Suprapubic skin (tissue), 4 donors: Measurements from ENCODE around the gene DDX49. TPM values are rescaled to one million over a fixed set of nuclear protein-coding genes. Genes with fewer than 3 reads are reported as not detected.
A peak's percentile ranks its signal among the peaks of the same experiment; 100 is the strongest.

Experiments used
- DNase-seq, 2 donors: peaks; one replicate each; pipeline ENCODE4 v3.0.0-alpha.2; 2019; ENCODE audit warnings: low spot score in 2 of 2
- H3K27ac ChIP-seq: fragments of 200-600 bp; sonication (generic); one replicate; pipeline ENCODE4 v1.5.1; 2019
- H3K27me3 ChIP-seq: fragments of 200-600 bp; sonication (generic); one replicate; pipeline ENCODE4 v1.5.1; 2019
- H3K36me3 ChIP-seq: fragments of 200-600 bp; sonication (generic); one replicate; pipeline ENCODE4 v1.5.1; 2019
- H3K4me1 ChIP-seq: fragments of 200-600 bp; sonication (generic); one replicate; pipeline ENCODE4 v1.5.1; 2019
- H3K4me3 ChIP-seq: fragments of 200-600 bp; sonication (generic); one replicate; pipeline ENCODE4 v1.5.1; 2019; ENCODE audit warnings: mild to moderate bottlenecking
- H3K9me3 ChIP-seq: fragments of 200-600 bp; sonication (generic); one replicate; pipeline ENCODE4 v1.5.1; 2019
- EP300 ChIP-seq: sonication (generic); formaldehyde crosslinking; IDR thresholded peaks from one replicate; pipeline ENCODE4 v1.6.1; 2017; ENCODE audit warnings: antibody characterized with exemption
- POLR2A ChIP-seq, 2 donors: fragments of 450-650 bp; IDR thresholded peaks; one replicate each; pipeline ENCODE4 v1.6.1; 2017; ENCODE audit warnings: antibody characterized with exemption in 2 of 2, mild to moderate bottlenecking in 2 of 2, moderate library complexity in 2 of 2
- POLR2AphosphoS5 ChIP-seq, 3 donors: sonication (generic); formaldehyde crosslinking; IDR thresholded peaks; one replicate each; pipeline ENCODE4 v1.6.1; 2017; ENCODE audit warnings: antibody characterized with exemption in 3 of 3
- WGBS: methylation state at CpG from one replicate; pipeline ENCODE4 v1.1.5; 2018; 5-methylcytosine and 5-hydroxymethylcytosine counted together
- total RNA-seq, 4 donors: library from RNA; depleted of rRNA; stranded (reverse); fragments of >200 nt; gene quantifications; one replicate each; pipeline ENCODE4 v1.1.0, GENCODE V29; 2016
- TF ChIP-seq, protein P1 (sequence below), 2 donors: fragments of 200-600 bp in 1 of 2; fragments of 450-650 bp in 1 of 2; sonication (generic) in 1 of 2; IDR thresholded peaks; one replicate each; pipeline ENCODE4 v1.5.1; 2016 to 2019; ENCODE audit warnings: antibody characterized with exemption in 2 of 2, mild to moderate bottlenecking in 1 of 2, moderate library complexity in 1 of 2

DDX49 gene
- total RNA-seq, 4 donors from 2014 or later, result 43.4 to 75.6 (median 58.4) TPM

DNA sequence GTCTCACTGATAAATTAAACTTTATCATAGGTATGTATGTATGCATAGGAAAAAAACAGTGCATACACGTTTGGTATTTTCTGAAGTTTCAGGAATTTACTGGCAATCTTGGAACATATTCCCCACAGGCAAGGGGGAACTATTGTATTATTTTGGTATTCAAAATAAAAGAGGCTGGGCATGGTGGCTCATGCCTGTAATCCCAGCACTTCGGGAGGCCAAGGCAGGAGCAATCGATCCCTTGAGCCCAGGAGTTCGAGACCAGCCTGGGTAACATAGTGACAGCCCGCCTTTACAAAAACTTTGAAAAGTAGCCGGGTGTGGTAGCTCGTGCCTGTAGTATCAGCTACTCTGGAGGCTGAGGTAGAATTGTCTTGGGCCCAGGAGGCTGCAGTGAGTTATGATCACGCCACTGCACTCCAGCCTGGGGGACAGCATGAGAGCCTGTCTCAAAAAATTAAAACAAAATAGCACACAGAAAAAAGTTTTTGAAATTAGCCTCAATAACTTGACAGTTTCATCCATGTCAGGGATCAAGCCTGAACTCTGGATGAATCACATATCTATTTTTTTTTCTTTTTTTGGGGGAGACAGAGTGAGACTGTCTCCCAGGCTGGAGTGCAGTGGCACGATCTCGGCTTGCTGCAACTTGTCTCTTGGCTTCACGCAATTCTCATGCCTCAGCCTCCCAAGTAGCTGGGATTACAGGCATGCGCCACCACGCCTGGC is 50.6 kb downstream of the DDX49 start:
- Histone ChIP-seq H3K4me3 (no peak overlapping the region), H3K27me3 (no peaks in the 10 kb centered on the region), H3K9me3 (no peaks in the 10 kb centered on the region), H3K4me1 (peaks cover 25% of the 10 kb centered on the region), H3K36me3 (no peaks in the 10 kb centered on the region), H3K27ac (peak overlapping the region; percentile 50)
- TF ChIP-seq, protein P1, sequence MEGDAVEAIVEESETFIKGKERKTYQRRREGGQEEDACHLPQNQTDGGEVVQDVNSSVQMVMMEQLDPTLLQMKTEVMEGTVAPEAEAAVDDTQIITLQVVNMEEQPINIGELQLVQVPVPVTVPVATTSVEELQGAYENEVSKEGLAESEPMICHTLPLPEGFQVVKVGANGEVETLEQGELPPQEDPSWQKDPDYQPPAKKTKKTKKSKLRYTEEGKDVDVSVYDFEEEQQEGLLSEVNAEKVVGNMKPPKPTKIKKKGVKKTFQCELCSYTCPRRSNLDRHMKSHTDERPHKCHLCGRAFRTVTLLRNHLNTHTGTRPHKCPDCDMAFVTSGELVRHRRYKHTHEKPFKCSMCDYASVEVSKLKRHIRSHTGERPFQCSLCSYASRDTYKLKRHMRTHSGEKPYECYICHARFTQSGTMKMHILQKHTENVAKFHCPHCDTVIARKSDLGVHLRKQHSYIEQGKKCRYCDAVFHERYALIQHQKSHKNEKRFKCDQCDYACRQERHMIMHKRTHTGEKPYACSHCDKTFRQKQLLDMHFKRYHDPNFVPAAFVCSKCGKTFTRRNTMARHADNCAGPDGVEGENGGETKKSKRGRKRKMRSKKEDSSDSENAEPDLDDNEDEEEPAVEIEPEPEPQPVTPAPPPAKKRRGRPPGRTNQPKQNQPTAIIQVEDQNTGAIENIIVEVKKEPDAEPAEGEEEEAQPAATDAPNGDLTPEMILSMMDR (IDR thresholded peaks at IDR 0.05), result no peak
- no peak for TF ChIP-seq EP300
- no peak for TF ChIP-seq POLR2A (IDR thresholded peaks at IDR 0.05)
- TF ChIP-seq POLR2AphosphoS5 (IDR thresholded peaks at IDR 0.05), result no peak
- no peak for DNase-seq
- WGBS, result 68% methylated on average over 13 of the region's 13 CpGs

DNA sequence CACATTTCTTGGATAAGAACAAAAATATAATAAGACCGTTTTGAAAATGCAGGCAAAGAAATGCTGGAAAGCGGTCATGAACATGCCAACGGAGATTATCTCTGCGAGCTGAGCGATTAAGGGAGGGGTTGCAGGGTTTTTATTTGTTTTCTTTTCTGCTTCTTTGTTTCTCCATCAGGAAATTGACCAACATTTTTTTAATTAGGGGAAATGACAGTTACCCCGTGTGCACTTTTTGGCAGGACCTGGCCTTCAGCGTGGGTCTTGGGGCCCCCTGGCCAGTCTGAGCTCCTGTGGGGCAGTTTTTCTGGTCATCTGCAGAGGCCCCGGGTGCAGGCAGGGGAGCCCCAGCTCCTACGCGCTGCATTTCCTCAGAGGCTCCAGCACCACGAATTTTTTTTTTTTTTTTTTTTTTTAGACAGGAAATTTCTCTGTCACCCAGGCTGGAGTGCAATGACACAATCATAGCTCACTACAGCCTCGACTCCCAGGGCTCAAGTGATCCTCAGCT is 52.8 kb downstream of the DDX49 start:
- 34% methylated on average over 12 of the region's 12 CpGs for WGBS
- H3K4me1 ChIP-seq, result peaks cover 24% of the 10 kb centered on the region
- H3K4me3 ChIP-seq, result no peak overlapping the region
- H3K27me3 ChIP-seq, result no peaks in the 10 kb centered on the region
- no peaks in the 10 kb centered on the region for H3K36me3 ChIP-seq
- H3K9me3 ChIP-seq, result no peaks in the 10 kb centered on the region
- H3K27ac ChIP-seq, result peak overlapping the region; percentile 13
- TF ChIP-seq, protein P1 (IDR thresholded peaks at IDR 0.05), result no peak
- TF ChIP-seq EP300 (no peak), POLR2AphosphoS5 (IDR thresholded peaks at IDR 0.05) (no peak), POLR2A (IDR thresholded peaks at IDR 0.05) (no peak)
- no peak for DNase-seq

DNA sequence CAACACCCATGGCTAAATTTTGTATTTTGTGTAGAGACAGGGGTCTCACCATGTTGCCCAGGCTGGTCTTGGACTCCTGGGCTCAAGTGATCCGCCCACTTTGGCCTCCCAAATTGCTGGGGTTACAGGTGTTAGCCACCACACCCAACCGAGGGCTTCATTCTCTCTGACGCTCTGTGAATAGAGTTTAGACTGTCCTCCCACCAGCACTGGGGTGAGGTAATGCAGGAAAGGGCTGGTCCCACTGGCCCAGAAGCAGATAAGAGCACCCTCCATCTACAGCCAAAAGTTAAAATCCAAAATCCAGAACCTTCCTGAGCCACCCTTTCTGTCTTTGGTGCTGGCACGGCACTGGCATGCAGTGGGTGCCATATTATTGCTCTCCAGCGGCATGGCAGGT is 53.3 kb downstream of the DDX49 start:
- Histone ChIP-seq H3K4me1 (peaks cover 20% of the 10 kb centered on the region), H3K9me3 (no peaks in the 10 kb centered on the region), H3K27me3 (no peaks in the 10 kb centered on the region), H3K36me3 (no peaks in the 10 kb centered on the region), H3K4me3 (no peak overlapping the region), H3K27ac (peak overlapping the region; percentile 13)
- 88% methylated on average over 5 of the region's 5 CpGs for WGBS
- TF ChIP-seq, protein P1 (IDR thresholded peaks at IDR 0.05), result no peak
- TF ChIP-seq POLR2AphosphoS5 (IDR thresholded peaks at IDR 0.05) (no peak), EP300 (no peak), POLR2A (IDR thresholded peaks at IDR 0.05) (no peak)
- DNase-seq, result no peak

DNA sequence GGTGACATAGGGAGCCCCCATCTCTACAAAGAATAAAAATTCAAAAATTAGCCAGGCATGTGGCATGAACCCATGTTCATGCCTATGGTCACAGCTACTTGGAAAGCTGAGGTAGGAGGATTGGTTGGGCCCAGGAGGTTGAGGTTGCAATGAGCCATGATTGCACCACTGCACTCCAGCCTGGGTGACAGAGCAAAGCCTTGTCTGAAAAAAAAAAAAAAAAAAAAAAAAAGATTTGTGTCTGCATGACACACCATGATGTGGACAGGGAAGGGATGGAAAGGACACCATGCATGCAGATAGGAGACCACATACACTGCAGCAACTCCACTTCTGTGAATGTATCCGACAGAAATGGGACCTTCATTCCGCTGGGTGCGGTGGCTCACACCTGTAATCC is 55.5 kb downstream of the DDX49 start:
- no peak for DNase-seq
- 98% methylated on average over 3 of the region's 3 CpGs for WGBS
- Histone ChIP-seq H3K27ac (no peak overlapping the region), H3K9me3 (no peaks in the 10 kb centered on the region), H3K4me1 (peaks cover 5% of the 10 kb centered on the region), H3K27me3 (no peaks in the 10 kb centered on the region), H3K4me3 (no peak overlapping the region), H3K36me3 (no peaks in the 10 kb centered on the region)
- TF ChIP-seq POLR2A (IDR thresholded peaks at IDR 0.05) (no peak), EP300 (no peak)

DNA sequence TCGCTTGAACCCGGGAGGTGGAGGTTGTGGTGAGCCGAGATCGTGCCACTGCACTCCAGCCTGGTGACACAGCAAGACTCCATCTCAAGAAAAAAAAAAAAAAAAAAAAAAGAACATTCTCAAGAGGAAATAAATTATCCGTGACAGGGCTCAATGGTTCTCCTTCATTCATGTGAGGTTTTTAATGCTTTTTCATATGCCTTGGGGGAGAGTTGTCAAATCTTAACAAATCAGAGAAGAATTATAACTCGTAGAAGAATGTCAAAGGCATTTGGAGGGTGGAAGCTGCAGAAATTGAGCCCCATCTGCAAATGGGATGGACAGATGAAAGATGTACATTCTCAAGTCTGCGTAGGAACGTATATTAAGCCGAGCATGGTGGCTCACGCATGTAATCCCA is 56.4 kb downstream of the DDX49 start:
- WGBS, result 45% methylated on average over 10 of the region's 10 CpGs
- no peak for TF ChIP-seq POLR2A (IDR thresholded peaks at IDR 0.05)
- TF ChIP-seq POLR2AphosphoS5 (IDR thresholded peaks at IDR 0.05), result no peak
- TF ChIP-seq, protein P1 (IDR thresholded peaks at IDR 0.05), result no peak
- no peak for TF ChIP-seq EP300
- H3K27ac ChIP-seq, result no peak overlapping the region
- H3K36me3 ChIP-seq, result no peaks in the 10 kb centered on the region
- H3K9me3 ChIP-seq, result no peaks in the 10 kb centered on the region
- no peaks in the 10 kb centered on the region for H3K27me3 ChIP-seq
- no peaks in the 10 kb centered on the region for H3K4me1 ChIP-seq
- H3K4me3 ChIP-seq, result no peak overlapping the region
- no peak for DNase-seq

Other genes with a start within 250 kb of the DDX49 start
- gene CRTC1, start 236.0 kb upstream of the DDX49 start, total RNA-seq, result 1 to 10 TPM; 4.1 to 6.3 (median 4.7) TPM
- gene COMP, start 128.4 kb upstream of the DDX49 start, total RNA-seq, result 1 to 10 TPM; 5.1 to 9.1 (median 6.9) TPM
- gene UPF1, start 87.8 kb upstream of the DDX49 start, total RNA-seq, result 100 to 1,000 TPM in 2 of 4 donors, 10 to 100 TPM in 2; 74.7 to 160 (median 99.2) TPM
- gene CERS1, start 23.6 kb upstream of the DDX49 start, total RNA-seq, result under 1 TPM in 1 of 4 donors, not detected in 3; 0.68 TPM
- 100 to 1,000 TPM; 112 to 223 (median 208) TPM for gene COPE, start 328 bp upstream of the DDX49 start, total RNA-seq
- gene HOMER3, start 21.5 kb downstream of the DDX49 start, total RNA-seq, result 10 to 100 TPM; 22.9 to 32.9 (median 27.7) TPM
- 10 to 100 TPM; 32.1 to 58.7 (median 38.7) TPM for gene SUGP2, start 113.8 kb downstream of the DDX49 start, total RNA-seq
- 10 to 100 TPM; 14.4 to 34.9 (median 26.0) TPM for gene ARMC6, start 113.9 kb downstream of the DDX49 start, total RNA-seq
- gene SLC25A42, start 144.3 kb downstream of the DDX49 start, total RNA-seq, result 10 to 100 TPM in 3 of 4 donors, 1 to 10 TPM in 1; 4.9 to 14.6 (median 10.6) TPM
- 10 to 100 TPM; 23.4 to 31.8 (median 27.9) TPM for gene TMEM161A, start 218.8 kb downstream of the DDX49 start, total RNA-seq